Measurements from ENCODE around the gene RSF1.

RSF1 gene

DNA sequence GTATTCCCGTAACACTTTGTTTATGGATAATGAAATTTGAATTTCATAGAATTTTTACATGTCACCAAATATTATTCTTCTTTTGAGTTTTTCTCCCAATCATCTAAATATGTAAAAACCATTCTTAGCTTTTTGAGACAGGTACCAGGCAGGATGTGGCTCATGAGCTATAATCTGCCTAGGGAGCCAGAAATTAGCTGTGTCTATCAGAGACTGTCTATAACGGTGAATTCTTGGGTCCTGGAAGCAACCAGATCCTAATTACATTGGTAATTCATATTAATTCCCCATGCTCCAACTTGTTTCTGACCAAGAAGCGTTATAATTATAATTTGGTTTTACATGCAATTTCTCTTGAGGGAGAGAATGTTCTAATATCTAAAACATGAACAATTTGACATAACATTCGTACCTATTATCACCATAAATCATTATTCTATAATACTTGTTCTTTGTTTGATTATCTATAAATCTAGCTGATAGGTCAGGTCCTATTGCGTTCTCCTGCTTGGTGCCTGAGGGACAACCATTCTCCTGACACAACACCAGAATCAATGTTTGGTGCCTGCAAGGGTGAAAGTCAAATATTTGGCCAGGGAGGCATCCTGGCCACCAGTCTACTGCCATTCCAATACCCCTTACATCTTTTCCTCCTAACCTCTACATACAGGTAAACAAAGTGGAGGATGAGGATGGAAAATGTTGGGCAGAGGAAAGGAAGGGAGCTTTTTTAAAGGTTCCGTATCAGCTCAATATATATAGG is 69.9 kb downstream of the RSF1 start:
- H3K9me3 ChIP-seq (ENCODE audit: control insufficient read depth, insufficient read depth, low read length), result no peaks in the 10 kb centered on the region
- H3K4me1 ChIP-seq (ENCODE audit: insufficient read depth, low read length), result peaks cover 42% of the 10 kb centered on the region
- H3K9ac ChIP-seq (ENCODE audit: low read depth, low read length), result no peak overlapping the region
- no peaks in the 10 kb centered on the region for H3K36me3 ChIP-seq (ENCODE audit: insufficient read depth, low read length)

GRCh38 chr11:77749232-77749631 is 71.3 kb downstream of the RSF1 start:
- H3K9me3 ChIP-seq (ENCODE audit: control insufficient read depth, insufficient read depth, low read length), result no peaks in the 10 kb centered on the region
- H3K36me3 ChIP-seq (ENCODE audit: insufficient read depth, low read length), result no peaks in the 10 kb centered on the region
- H3K4me1 ChIP-seq (ENCODE audit: insufficient read depth, low read length), result peaks cover 42% of the 10 kb centered on the region
- H3K9ac ChIP-seq (ENCODE audit: low read depth, low read length), result no peak overlapping the region

DNA sequence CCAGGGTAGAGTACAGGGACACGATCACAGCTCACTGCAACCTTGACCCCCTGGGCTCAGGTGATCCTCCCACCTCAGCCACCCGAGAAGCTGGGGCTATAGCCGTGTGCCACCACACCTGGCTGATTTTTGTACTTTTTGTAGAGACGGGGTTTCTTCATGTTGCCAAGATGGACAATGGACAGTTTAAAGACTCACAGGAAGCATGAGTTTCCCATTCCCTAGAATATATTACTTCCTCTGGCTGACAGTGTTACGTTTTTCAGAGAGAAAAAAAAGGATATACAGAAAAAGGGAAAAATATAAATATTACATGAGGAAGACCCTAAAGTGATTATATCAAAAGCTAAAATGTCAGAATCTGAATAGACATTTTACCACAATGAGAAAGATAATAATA is 72.3 kb downstream of the RSF1 start:
- H3K9ac ChIP-seq (ENCODE audit: low read depth, low read length), result no peak overlapping the region
- no peaks in the 10 kb centered on the region for H3K36me3 ChIP-seq (ENCODE audit: insufficient read depth, low read length)
- H3K9me3 ChIP-seq (ENCODE audit: control insufficient read depth, insufficient read depth, low read length), result no peaks in the 10 kb centered on the region
- H3K4me1 ChIP-seq (ENCODE audit: insufficient read depth, low read length), result peaks cover 33% of the 10 kb centered on the region

GRCh38 chr11:77747381-77747969 is 73.0 kb downstream of the RSF1 start:
- H3K36me3 ChIP-seq (ENCODE audit: insufficient read depth, low read length), result no peaks in the 10 kb centered on the region

GRCh38 chr11:77736473-77736872 is 84.0 kb downstream of the RSF1 start:
- Histone ChIP-seq H3K9me3 (ENCODE audit: control insufficient read depth, insufficient read depth, low read length) (peaks cover 5% of the 10 kb centered on the region), H3K36me3 (ENCODE audit: insufficient read depth, low read length) (peaks cover 5% of the 10 kb centered on the region), H3K4me1 (ENCODE audit: insufficient read depth, low read length) (no peaks in the 10 kb centered on the region), H3K9ac (ENCODE audit: low read depth, low read length) (no peak overlapping the region)

More at GRCh38 chr11:77747381-77747969, 73.0 kb downstream of the RSF1 start:
- Histone ChIP-seq H3K9me3 (ENCODE audit: control insufficient read depth, insufficient read depth, low read length) (no peaks in the 10 kb centered on the region), H3K9ac (ENCODE audit: low read depth, low read length) (no peak overlapping the region), H3K4me1 (ENCODE audit: insufficient read depth, low read length) (peaks cover 25% of the 10 kb centered on the region)

DNA sequence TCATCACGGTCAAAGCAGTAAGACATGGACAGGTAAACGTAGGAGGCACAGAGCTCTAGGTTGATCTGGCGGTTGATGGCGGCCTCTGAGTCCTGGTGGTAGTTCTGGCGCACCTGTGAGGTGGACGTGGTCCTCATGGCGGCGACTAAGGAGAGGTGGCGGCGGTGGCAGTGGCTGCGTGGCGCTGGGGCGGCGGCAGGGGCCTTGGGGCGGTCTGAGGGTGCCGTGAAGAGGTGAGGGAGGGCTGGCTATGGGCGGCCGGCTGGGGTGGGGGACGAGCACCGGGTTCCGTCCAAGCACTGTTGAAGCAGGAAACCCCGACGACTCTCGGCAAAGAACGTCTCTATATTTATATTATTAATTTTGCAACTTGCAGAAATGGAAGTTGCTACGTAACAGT is 85.6 kb downstream of the RSF1 start:
- no peaks in the 10 kb centered on the region for H3K4me1 ChIP-seq (ENCODE audit: insufficient read depth, low read length)
- peaks cover 5% of the 10 kb centered on the region for H3K36me3 ChIP-seq (ENCODE audit: insufficient read depth, low read length)
- peaks cover 15% of the 10 kb centered on the region for H3K9me3 ChIP-seq (ENCODE audit: control insufficient read depth, insufficient read depth, low read length)
- H3K9ac ChIP-seq (ENCODE audit: low read depth, low read length), result no peak overlapping the region

- Histone ChIP-seq H3K9ac (ENCODE audit: low read depth, low read length) (no peak overlapping the region), H3K36me3 (ENCODE audit: insufficient read depth, low read length) (peaks cover 5% of the 10 kb centered on the region), H3K4me1 (ENCODE audit: insufficient read depth, low read length) (no peaks in the 10 kb centered on the region), H3K9me3 (ENCODE audit: control insufficient read depth, insufficient read depth, low read length) (peaks cover 15% of the 10 kb centered on the region)
Observed at GRCh38 chr11:77732143-77732542, 88.4 kb downstream of the RSF1 start.

- H3K4me1 ChIP-seq (ENCODE audit: insufficient read depth, low read length), result no peaks in the 10 kb centered on the region
- H3K36me3 ChIP-seq (ENCODE audit: insufficient read depth, low read length), result peaks cover 5% of the 10 kb centered on the region
- H3K9ac ChIP-seq (ENCODE audit: low read depth, low read length), result no peak overlapping the region
- H3K9me3 ChIP-seq (ENCODE audit: control insufficient read depth, insufficient read depth, low read length), result peaks cover 15% of the 10 kb centered on the region
Observed at GRCh38 chr11:77730789-77731188, 89.7 kb downstream of the RSF1 start.

DNA sequence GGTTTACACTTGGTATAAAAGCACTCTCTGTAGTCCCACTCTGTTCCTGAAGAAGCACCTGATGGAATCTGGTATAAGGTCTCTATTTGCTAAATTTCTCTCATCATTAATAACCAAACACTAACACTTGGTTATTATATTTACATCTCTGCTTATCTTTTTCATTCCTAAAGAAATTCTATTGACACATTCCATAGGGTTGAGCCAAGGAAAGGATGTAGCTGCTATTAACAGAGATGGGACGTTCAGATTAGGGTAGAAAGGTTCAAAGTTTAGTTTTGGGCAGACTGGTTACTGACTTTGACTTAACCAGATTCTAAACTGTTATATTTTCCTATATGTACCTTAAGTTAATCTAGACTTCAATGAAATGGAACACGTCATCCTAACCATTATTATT is 91.5 kb downstream of the RSF1 start:
- Histone ChIP-seq H3K9ac (ENCODE audit: low read depth, low read length) (no peak overlapping the region), H3K4me1 (ENCODE audit: insufficient read depth, low read length) (no peaks in the 10 kb centered on the region), H3K36me3 (ENCODE audit: insufficient read depth, low read length) (peaks cover 11% of the 10 kb centered on the region), H3K9me3 (ENCODE audit: control insufficient read depth, insufficient read depth, low read length) (peaks cover 15% of the 10 kb centered on the region)

GRCh38 chr11:77728203-77728786 is 92.2 kb downstream of the RSF1 start:
- Histone ChIP-seq H3K4me1 (ENCODE audit: insufficient read depth, low read length) (no peaks in the 10 kb centered on the region), H3K9ac (ENCODE audit: low read depth, low read length) (no peak overlapping the region), H3K36me3 (ENCODE audit: insufficient read depth, low read length) (peaks cover 6% of the 10 kb centered on the region), H3K9me3 (ENCODE audit: control insufficient read depth, insufficient read depth, low read length) (peaks cover 15% of the 10 kb centered on the region)

DNA sequence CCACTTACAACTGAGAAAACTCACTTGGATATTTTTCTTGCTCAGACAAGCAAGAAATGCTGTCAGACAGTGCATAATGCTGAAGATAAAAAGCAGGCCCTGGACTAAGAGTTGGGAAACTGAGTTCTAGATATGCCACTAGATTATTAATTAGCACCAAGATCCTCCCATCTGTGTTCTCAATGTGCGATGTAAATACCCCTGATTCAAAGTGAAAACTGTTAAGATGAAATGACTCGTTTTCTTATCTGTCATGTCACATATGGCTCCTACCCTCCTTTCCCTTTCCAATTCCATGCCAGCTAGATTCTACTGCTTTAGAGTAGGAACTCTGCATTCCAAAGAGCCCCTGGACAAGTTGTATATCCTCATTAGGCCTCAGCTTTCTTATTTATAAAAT is 94.0 kb downstream of the RSF1 start:
- H3K36me3 ChIP-seq (ENCODE audit: insufficient read depth, low read length), result peaks cover 6% of the 10 kb centered on the region
- H3K4me1 ChIP-seq (ENCODE audit: insufficient read depth, low read length), result no peaks in the 10 kb centered on the region
- H3K9me3 ChIP-seq (ENCODE audit: control insufficient read depth, insufficient read depth, low read length), result peaks cover 11% of the 10 kb centered on the region
- no peak overlapping the region for H3K9ac ChIP-seq (ENCODE audit: low read depth, low read length)

DNA sequence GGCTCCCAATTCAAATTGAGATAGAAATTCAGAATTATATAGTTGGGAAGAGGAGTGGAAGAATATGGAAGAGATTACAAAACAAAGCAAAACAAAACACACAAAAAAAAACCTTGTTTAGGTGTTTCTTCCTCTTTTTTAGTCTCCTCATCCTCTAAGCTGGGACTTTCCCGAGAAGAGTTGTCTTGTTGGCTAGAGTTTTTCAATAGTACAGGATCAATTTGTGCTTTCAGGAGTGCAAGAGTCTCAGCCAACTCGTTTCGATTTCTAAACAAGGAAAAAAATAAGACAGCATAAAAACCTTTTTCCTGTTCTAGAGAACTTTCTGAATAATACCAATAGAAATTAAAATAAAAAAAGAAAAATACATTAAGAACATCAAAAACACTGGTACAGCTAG is 95.1 kb downstream of the RSF1 start:
- Histone ChIP-seq H3K36me3 (ENCODE audit: insufficient read depth, low read length) (peaks cover 6% of the 10 kb centered on the region; the same call in 1 of the 2 replicates), H3K4me1 (ENCODE audit: insufficient read depth, low read length) (no peaks in the 10 kb centered on the region), H3K9ac (ENCODE audit: low read depth, low read length) (no peak overlapping the region), H3K9me3 (ENCODE audit: control insufficient read depth, insufficient read depth, low read length) (peaks cover 1% of the 10 kb centered on the region; the same call in 1 of the 2 replicates)

GRCh38 chr11:77724636-77725035 is 95.9 kb downstream of the RSF1 start:
- Histone ChIP-seq H3K9ac (ENCODE audit: low read depth, low read length) (no peak overlapping the region), H3K36me3 (ENCODE audit: insufficient read depth, low read length) (peaks cover 6% of the 10 kb centered on the region; the same call in 1 of the 2 replicates), H3K9me3 (ENCODE audit: control insufficient read depth, insufficient read depth, low read length) (no peaks in the 10 kb centered on the region), H3K4me1 (ENCODE audit: insufficient read depth, low read length) (no peaks in the 10 kb centered on the region)

DNA sequence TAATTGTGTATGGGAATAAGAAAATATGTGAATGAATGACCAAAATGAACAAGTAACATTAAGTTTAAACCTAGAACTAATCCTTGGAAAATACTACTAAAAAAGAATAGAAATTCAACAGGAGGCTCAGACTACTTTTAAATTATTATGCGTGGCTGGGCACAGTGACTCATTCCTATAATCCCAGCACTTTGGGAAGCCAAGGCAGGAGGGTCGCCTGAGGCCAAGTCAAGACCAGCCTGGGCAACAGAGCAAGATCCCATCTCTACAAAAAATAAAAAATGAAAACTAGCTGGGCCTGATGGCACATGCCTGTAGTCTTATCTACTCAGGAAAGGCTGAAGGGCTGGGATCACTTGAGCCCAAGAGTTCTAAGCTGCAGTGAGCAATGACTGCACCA is 97.5 kb downstream of the RSF1 start:
- no peaks in the 10 kb centered on the region for H3K9me3 ChIP-seq (ENCODE audit: control insufficient read depth, insufficient read depth, low read length)
- peaks cover 6% of the 10 kb centered on the region; the same call in 1 of the 2 replicates for H3K36me3 ChIP-seq (ENCODE audit: insufficient read depth, low read length)

DNA sequence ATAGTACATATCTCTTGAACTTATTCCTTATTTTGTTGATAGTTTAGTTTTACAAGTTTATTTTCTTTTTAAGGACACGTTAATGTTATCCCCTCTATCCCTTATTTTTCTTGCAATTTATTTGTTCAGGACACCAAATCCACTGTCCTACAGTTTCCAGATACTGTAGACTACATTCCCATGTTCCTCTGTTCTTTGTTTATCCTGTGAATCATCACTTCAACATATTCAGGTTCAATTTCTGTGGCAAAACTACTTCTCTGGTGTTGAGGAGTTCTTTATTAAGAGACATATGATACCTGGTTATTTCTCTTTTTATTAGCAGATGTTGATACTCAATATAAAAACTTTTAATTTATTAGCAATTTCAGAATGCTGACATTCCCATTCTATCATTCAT is 110.2 kb downstream of the RSF1 start:
- Histone ChIP-seq H3K36me3 (ENCODE audit: insufficient read depth, low read length) (no peaks in the 10 kb centered on the region), H3K9me3 (ENCODE audit: control insufficient read depth, insufficient read depth, low read length) (no peaks in the 10 kb centered on the region), H3K9ac (ENCODE audit: low read depth, low read length) (no peak overlapping the region), H3K4me1 (ENCODE audit: insufficient read depth, low read length) (no peaks in the 10 kb centered on the region; the same call in none of the 2 replicates)

More for the DNA sequence above, 97.5 kb downstream of the RSF1 start:
- H3K4me1 ChIP-seq (ENCODE audit: insufficient read depth, low read length), result no peaks in the 10 kb centered on the region
- no peak overlapping the region for H3K9ac ChIP-seq (ENCODE audit: low read depth, low read length)

Data from ES-I3 (cell line).